Measurements from ENCODE around the gene ZNF766. TPM values are rescaled to one million over a fixed set of nuclear protein-coding genes. Genes with fewer than 3 reads are reported as not detected.
"Not testable (repeated sequence)": the region's sequence is repeated elsewhere in the genome, so short reads cannot be mapped to it uniquely, and the experiment has no call there.

The ZNF766 gene
- total RNA-seq, 2 experiments from 2014 or later, result 18.9 to 23.7 TPM

- no peaks in the 10 kb centered on the region for H3K27me3 Mint-ChIP-seq (ENCODE audit: low read depth)
- peaks cover 13% of the 10 kb centered on the region for H3K4me1 Mint-ChIP-seq (ENCODE audit: low read depth)
- H3K36me3 Mint-ChIP-seq (ENCODE audit: low read depth), result peaks cover 40% of the 10 kb centered on the region
- DNase-seq (no peak), ATAC-seq (no peak)
- H3K9me3 Mint-ChIP-seq (ENCODE audit: insufficient read depth), result peaks cover 29% of the 10 kb centered on the region
- H3K27ac Mint-ChIP-seq, result peak overlapping the region; percentile 99
- CTCF ChIA-PET, result no interaction called here
- peak overlapping the region; percentile 97 for H3K4me3 Mint-ChIP-seq
- POLR2A ChIA-PET, result interaction anchor here (1.0 kb wide), 1 partner anchor 10 kb away, joined by 4 read pairs; no protein-coding TSS in a partner anchor
These were observed 67.5 kb downstream of the ZNF766 start for GRCh38 chr19:52336791-52337381.

- H3K27me3 Mint-ChIP-seq (ENCODE audit: low read depth); H3K4me3 Mint-ChIP-seq; ATAC-seq; CTCF ChIA-PET; DNase-seq; H3K27ac Mint-ChIP-seq; POLR2A ChIA-PET: not testable (repeated sequence)
- H3K4me1 Mint-ChIP-seq (ENCODE audit: low read depth), result peaks cover 13% of the 10 kb centered on the region
- H3K36me3 Mint-ChIP-seq (ENCODE audit: low read depth), result peaks cover 38% of the 10 kb centered on the region
- peaks cover 13% of the 10 kb centered on the region for H3K9me3 Mint-ChIP-seq (ENCODE audit: insufficient read depth)
These were observed 69.6 kb downstream of the ZNF766 start for GRCh38 chr19:52339022-52339421.

GRCh38 chr19:52343548-52343947 lies 74.2 kb downstream of the ZNF766 start:
- DNase-seq (peak; percentile 66), ATAC-seq (peak; percentile 57)
- H3K4me1 Mint-ChIP-seq (ENCODE audit: low read depth), result no peaks in the 10 kb centered on the region
- ChIA-PET POLR2A (no interaction called here), CTCF (no interaction called here)
- H3K9me3 Mint-ChIP-seq (ENCODE audit: insufficient read depth), result peaks cover 12% of the 10 kb centered on the region
- H3K36me3 Mint-ChIP-seq (ENCODE audit: low read depth), result peaks cover 16% of the 10 kb centered on the region
- H3K27ac Mint-ChIP-seq, result no peak overlapping the region
- no peak overlapping the region for H3K4me3 Mint-ChIP-seq
- no peaks in the 10 kb centered on the region for H3K27me3 Mint-ChIP-seq (ENCODE audit: low read depth)

GRCh38 chr19:52345162-52345561 lies 75.8 kb downstream of the ZNF766 start:
- ChIA-PET POLR2A (no interaction called here), CTCF (no interaction called here)
- H3K36me3 Mint-ChIP-seq (ENCODE audit: low read depth), result peaks cover 17% of the 10 kb centered on the region
- no peak overlapping the region for H3K27ac Mint-ChIP-seq
- H3K9me3 Mint-ChIP-seq (ENCODE audit: insufficient read depth), result peaks cover 15% of the 10 kb centered on the region
- no peaks in the 10 kb centered on the region for H3K27me3 Mint-ChIP-seq (ENCODE audit: low read depth)
- H3K4me3 Mint-ChIP-seq, result no peak overlapping the region
- no peaks in the 10 kb centered on the region for H3K4me1 Mint-ChIP-seq (ENCODE audit: low read depth)
- DNase-seq (no peak), ATAC-seq (no peak)

Small RNA genes within 50 kb of the gene (microRNA-seq; reads per million reads assigned to microRNA genes)
- gene MIR643, result 24.1 reads per million, percentile 38 among the genes with 10 or more reads in this experiment
- not detected for gene MIR6801

Other genes starting within 250 kb of the ZNF766 start
- 10 to 100 TPM in 1 of 2 experiments, 1 to 10 TPM in 1; 9.8 to 11.7 TPM for gene ZNF614, start 241.2 kb upstream of the ZNF766 start, total RNA-seq
- 10 to 100 TPM; 15.6 to 16.0 TPM for gene ZNF432, start 220.7 kb upstream of the ZNF766 start, total RNA-seq
- gene ZNF841, start 173.8 kb upstream of the ZNF766 start, total RNA-seq, result 10 to 100 TPM; 26.2 to 28.0 TPM
- gene ZNF616, start 129.6 kb upstream of the ZNF766 start, total RNA-seq, result 1 to 10 TPM; 6.2 to 8.4 TPM
- gene ZNF836, start 98.0 kb upstream of the ZNF766 start, total RNA-seq, result 10 to 100 TPM; 15.5 to 18.7 TPM
- 100 to 1,000 TPM; 223 to 225 TPM for gene PPP2R1A, start 79.5 kb upstream of the ZNF766 start, total RNA-seq
- gene ZNF480, start 27.6 kb downstream of the ZNF766 start, total RNA-seq, result 10 to 100 TPM; 15.2 to 15.7 TPM
- 1 to 10 TPM; 1.5 to 1.6 TPM for gene ZNF610, start 66.7 kb downstream of the ZNF766 start, total RNA-seq
- 10 to 100 TPM; 15.0 to 17.6 TPM for gene ZNF880, start 100.3 kb downstream of the ZNF766 start, total RNA-seq
- 10 to 100 TPM; 13.0 to 14.7 TPM for gene ZNF528, start 128.3 kb downstream of the ZNF766 start, total RNA-seq
- gene ZNF534, start 159.6 kb downstream of the ZNF766 start, total RNA-seq, result not detected
- gene ZNF578, start 184.0 kb downstream of the ZNF766 start, total RNA-seq, result 1 to 10 TPM; 1.4 to 1.9 TPM